Measurements from ENCODE around the gene UBE2L6.

The UBE2L6 gene

GRCh38 chr11:57567515-57568329 is at the start of gene UBE2L6:
TSS of gene UBE2L6 (minus strand) at chr11:57567672. CDS start at chr11:57567611, 61 bp downstream.
- DNase-seq = peak; percentile 68

- DNase-seq = no peak
Observed at GRCh38 chr11:57616595-57616994, 49.1 kb upstream of the UBE2L6 start.

- DNase-seq = no peak
Observed at GRCh38 chr11:57615308-57615707, 47.8 kb upstream of the UBE2L6 start.

- DNase-seq = no peak
Observed at GRCh38 chr11:57614234-57614772, 46.8 kb upstream of the UBE2L6 start.

GRCh38 chr11:57610170-57610569 is 42.7 kb upstream of the UBE2L6 start:
- DNase-seq = no peak

- DNase-seq = no peak
Observed at GRCh38 chr11:57605028-57605420, 37.6 kb upstream of the UBE2L6 start.

- DNase-seq = no peak
Observed at GRCh38 chr11:57604296-57605027, 37.0 kb upstream of the UBE2L6 start.

GRCh38 chr11:57601297-57601696 is 33.8 kb upstream of the UBE2L6 start:
- DNase-seq = no peak

- no peak for DNase-seq
Observed at GRCh38 chr11:57599381-57599780, 31.9 kb upstream of the UBE2L6 start.

GRCh38 chr11:57598831-57599155 is 31.3 kb upstream of the UBE2L6 start:
- no peak for DNase-seq

GRCh38 chr11:57597916-57598830 is 30.7 kb upstream of the UBE2L6 start:
- peak; percentile 87 for DNase-seq

GRCh38 chr11:57597461-57597915 is 30.0 kb upstream of the UBE2L6 start, which contains the start of gene SERPING1:
TSS of gene SERPING1 (plus strand) at chr11:57597685. CDS start at chr11:57598271, 586 bp downstream.
- peak; percentile 71 for DNase-seq

- no peak for DNase-seq
Observed at GRCh38 chr11:57596266-57596885, 28.9 kb upstream of the UBE2L6 start.

- no peak for DNase-seq
Observed at GRCh38 chr11:57588046-57588710, 20.7 kb upstream of the UBE2L6 start.

GRCh38 chr11:57586711-57587245 is 19.3 kb upstream of the UBE2L6 start:
- no peak for DNase-seq

GRCh38 chr11:57585301-57585700 is 17.8 kb upstream of the UBE2L6 start:
- DNase-seq = no peak

- DNase-seq = no peak
Observed at GRCh38 chr11:57584341-57584740, 16.9 kb upstream of the UBE2L6 start.

- DNase-seq = no peak
Observed at GRCh38 chr11:57574061-57574460, 6.6 kb upstream of the UBE2L6 start.

GRCh38 chr11:57571606-57572005 is 4.1 kb upstream of the UBE2L6 start:
- DNase-seq = no peak

- DNase-seq = peak; percentile 85
Observed at GRCh38 chr11:57568330-57568766, 876 bp upstream of the UBE2L6 start.

- no peak for DNase-seq
Observed at GRCh38 chr11:57566905-57567514, 462 bp downstream of the UBE2L6 start.
